ENCODE measurements around the gene MAP2K1. TPM values are rescaled to one million over a fixed set of nuclear protein-coding genes. Genes with fewer than 3 reads are reported as not detected.
"Not testable (repeated sequence)": the region's sequence is repeated elsewhere in the genome, so short reads cannot be mapped to it uniquely, and the experiment has no call there.

Gene MAP2K1
- total RNA-seq, 4 donors from 2014 or later, result 29.5 to 37.6 (median 35.9) TPM

GRCh38 chr15:66502491-66502890 is 115.8 kb downstream of the MAP2K1 start:
- H3K36me3 ChIP-seq, result peaks cover 48 to 55% (median 51%) of the 10 kb centered on the region in 4 donors
- DNase-seq (ENCODE audit: extremely low spot score), result no peak
- 79% methylated on average over 10 of the region's 10 CpGs for WGBS

GRCh38 chr15:66503041-66503648 is 116.4 kb downstream of the MAP2K1 start:
- peak overlapping the region in 2 of 4 donors; percentile 90 to 91 for H3K27ac ChIP-seq (replicated peaks in 1 of 4)
- peak overlapping the region; percentile 83 to 96 (median 89) for H3K4me3 ChIP-seq
- H3K36me3 ChIP-seq, result peaks cover 48 to 52% (median 50%) of the 10 kb centered on the region in 4 donors

More at GRCh38 chr15:66502491-66502890, 115.8 kb downstream of the MAP2K1 start:
- TF ChIP-seq POLR2AphosphoS5 (IDR thresholded peaks at IDR 0.05), result no peak
- no peak for TF ChIP-seq POLR2A (IDR thresholded peaks at IDR 0.05; ENCODE audit: low read depth)
- TF ChIP-seq, protein P1, sequence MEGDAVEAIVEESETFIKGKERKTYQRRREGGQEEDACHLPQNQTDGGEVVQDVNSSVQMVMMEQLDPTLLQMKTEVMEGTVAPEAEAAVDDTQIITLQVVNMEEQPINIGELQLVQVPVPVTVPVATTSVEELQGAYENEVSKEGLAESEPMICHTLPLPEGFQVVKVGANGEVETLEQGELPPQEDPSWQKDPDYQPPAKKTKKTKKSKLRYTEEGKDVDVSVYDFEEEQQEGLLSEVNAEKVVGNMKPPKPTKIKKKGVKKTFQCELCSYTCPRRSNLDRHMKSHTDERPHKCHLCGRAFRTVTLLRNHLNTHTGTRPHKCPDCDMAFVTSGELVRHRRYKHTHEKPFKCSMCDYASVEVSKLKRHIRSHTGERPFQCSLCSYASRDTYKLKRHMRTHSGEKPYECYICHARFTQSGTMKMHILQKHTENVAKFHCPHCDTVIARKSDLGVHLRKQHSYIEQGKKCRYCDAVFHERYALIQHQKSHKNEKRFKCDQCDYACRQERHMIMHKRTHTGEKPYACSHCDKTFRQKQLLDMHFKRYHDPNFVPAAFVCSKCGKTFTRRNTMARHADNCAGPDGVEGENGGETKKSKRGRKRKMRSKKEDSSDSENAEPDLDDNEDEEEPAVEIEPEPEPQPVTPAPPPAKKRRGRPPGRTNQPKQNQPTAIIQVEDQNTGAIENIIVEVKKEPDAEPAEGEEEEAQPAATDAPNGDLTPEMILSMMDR (IDR thresholded peaks at IDR 0.05), result no peak
- no peak for TF ChIP-seq EP300 (IDR thresholded peaks at IDR 0.05)
- H3K27ac ChIP-seq (replicated peaks in 1 of 4), result no peak overlapping the region
- no peaks in the 10 kb centered on the region for H3K27me3 ChIP-seq
- no peak overlapping the region for H3K4me3 ChIP-seq
- H3K9me3 ChIP-seq, result no peaks in the 10 kb centered on the region
- intact Hi-C loops (cut with DNase I), result no loop called here
- peaks cover 24 to 44% (median 38%) of the 10 kb centered on the region in 4 donors for H3K4me1 ChIP-seq

DNA sequence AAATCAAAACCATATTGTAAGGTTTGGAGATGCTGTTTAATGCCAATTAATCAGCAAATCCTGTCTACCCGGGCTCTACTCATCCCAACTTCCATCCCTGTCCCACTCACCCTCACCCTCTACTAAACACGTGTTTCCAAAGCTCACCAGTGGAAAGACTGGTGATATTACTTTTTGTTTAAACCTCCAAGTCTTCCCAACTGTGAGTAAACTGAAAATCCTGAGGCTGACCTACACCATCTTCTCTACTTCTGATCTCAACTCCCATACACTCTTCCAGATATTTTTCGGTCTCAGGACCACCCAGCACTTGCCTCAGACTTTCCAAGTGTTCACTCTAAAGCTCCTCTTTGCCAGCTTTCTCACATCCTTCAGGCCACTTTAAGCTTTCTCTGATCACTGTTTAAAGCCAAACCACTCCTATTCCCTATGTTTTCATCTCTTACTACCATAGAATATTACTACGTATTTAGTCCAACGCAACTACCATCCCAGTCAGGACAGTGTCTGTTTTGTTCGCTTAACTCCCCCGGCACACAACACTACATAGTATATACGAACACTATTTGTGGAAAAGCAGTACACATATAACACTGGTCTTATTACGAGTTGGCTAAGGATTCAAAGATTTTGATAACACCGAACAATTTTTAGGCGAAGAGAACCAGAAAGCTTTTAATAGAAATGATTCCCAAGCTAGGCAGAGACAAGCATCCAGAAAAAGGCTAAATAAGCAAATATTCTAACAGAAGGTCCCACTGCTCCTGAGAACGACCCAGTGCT is 117.3 kb downstream of the MAP2K1 start:
- Histone ChIP-seq H3K27me3 (no peaks in the 10 kb centered on the region), H3K4me1 (peaks cover 24 to 33% (median 30%) of the 10 kb centered on the region in 4 donors), H3K9me3 (no peaks in the 10 kb centered on the region), H3K36me3 (peaks cover 40 to 44% (median 42%) of the 10 kb centered on the region in 4 donors), H3K27ac (replicated peaks in 1 of 4) (peak overlapping the region; percentile 89 to 91 (median 90)), H3K4me3 (peak overlapping the region; percentile 83 to 96 (median 89))
- WGBS, result under 1% methylated on average over 12 of the region's 12 CpGs
- DNase-seq (ENCODE audit: extremely low spot score), result no peak
- TF ChIP-seq, protein P1 (IDR thresholded peaks at IDR 0.05), result no peak
- TF ChIP-seq POLR2AphosphoS5 (IDR thresholded peaks at IDR 0.05) (no peak), EP300 (IDR thresholded peaks at IDR 0.05) (no peak), POLR2A (IDR thresholded peaks at IDR 0.05; ENCODE audit: low read depth) (no peak)
- intact Hi-C loops (cut with DNase I), result loop anchor here (2.0 kb wide), 1 partner anchor 117 kb away; the partner anchor contains the start of gene MAP2K1

More at GRCh38 chr15:66503041-66503648, 116.4 kb downstream of the MAP2K1 start:
- DNase-seq (ENCODE audit: extremely low spot score); intact Hi-C loops (cut with DNase I); H3K9me3 ChIP-seq; H3K27me3 ChIP-seq: not testable (repeated sequence)
- WGBS, result 66% methylated on average over 13 of the region's 13 CpGs
- peaks cover 24 to 40% (median 33%) of the 10 kb centered on the region in 4 donors for H3K4me1 ChIP-seq

- DNase-seq (ENCODE audit: extremely low spot score), result peak; percentile 94
- peaks cover 24 to 33% (median 30%) of the 10 kb centered on the region in 4 donors for H3K4me1 ChIP-seq
- intact Hi-C loops (cut with DNase I), result loop anchor here (2.0 kb wide), 1 partner anchor 118 kb away; the partner anchor contains the start of gene MAP2K1
- no peaks in the 10 kb centered on the region for H3K9me3 ChIP-seq
- H3K27ac ChIP-seq (replicated peaks in 1 of 4), result peak within 1 kb of the TSS; percentile 89 to 91 (median 90)
- TF ChIP-seq, protein P1 (IDR thresholded peaks at IDR 0.05), result peak in 1 of 3 experiments; percentile 24
- peak; percentile 97 for TF ChIP-seq POLR2A (IDR thresholded peaks at IDR 0.05; ENCODE audit: low read depth)
- TF ChIP-seq POLR2AphosphoS5 (IDR thresholded peaks at IDR 0.05), result peak; percentile 90 to 99
- no peak for TF ChIP-seq EP300 (IDR thresholded peaks at IDR 0.05)
- H3K36me3 ChIP-seq, result peaks cover 32 to 36% (median 33%) of the 10 kb centered on the region in 4 donors
- WGBS, result under 1% methylated on average over 34 of the region's 46 CpGs
- no peaks in the 10 kb centered on the region for H3K27me3 ChIP-seq
- H3K4me3 ChIP-seq, result peak within 1 kb of the TSS; percentile 83 to 96 (median 89)
Measured at GRCh38 chr15:66504563-66505429, 118.1 kb downstream of the MAP2K1 start, which contains the start of the genes RPL4 and ZWILCH. Gene RPL4 (minus strand): TSS chr15:66504855. CDS start chr15:66504790, 65 bp downstream. Gene ZWILCH (plus strand): TSS chr15:66505326. CDS start chr15:66505339, 13 bp downstream.
